ENCODE data around the gene SKI.

DNA sequence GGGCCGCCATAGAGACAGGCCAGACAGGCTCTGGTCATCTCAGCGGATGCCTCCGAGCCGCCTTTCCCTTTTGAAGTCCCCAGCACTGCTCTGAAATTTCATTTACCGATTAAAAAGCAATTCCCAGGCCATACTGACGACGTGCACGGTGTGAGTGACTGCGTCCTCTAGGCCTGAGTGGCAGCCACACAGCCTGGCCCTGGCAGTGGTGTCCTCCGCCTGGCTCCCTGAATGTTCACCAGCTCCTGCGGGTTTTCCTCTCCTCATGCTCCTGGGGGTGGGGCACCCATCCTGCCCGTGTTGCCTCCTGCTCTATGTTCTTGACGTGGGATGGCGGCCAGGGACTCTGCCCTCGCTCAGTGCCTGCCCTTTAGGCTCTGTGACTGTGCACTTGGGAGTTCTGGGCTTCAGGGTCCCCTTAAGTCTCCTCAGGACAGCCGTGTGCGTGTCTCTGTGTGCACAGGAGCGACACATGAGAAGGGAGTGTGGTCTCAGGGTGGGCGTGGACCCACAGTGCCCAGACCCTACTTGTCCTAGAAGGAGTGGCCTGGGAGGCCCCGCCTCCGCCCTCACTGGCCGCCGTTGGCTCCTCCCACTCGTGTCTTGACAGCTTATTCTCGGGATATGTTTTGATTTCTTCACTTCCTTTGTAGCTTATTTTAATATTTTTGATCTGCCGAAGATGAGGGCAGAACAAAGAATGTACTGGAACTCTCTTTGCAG lies 3.6 kb downstream of the SKI start:
- TF ChIP-seq, protein P1, sequence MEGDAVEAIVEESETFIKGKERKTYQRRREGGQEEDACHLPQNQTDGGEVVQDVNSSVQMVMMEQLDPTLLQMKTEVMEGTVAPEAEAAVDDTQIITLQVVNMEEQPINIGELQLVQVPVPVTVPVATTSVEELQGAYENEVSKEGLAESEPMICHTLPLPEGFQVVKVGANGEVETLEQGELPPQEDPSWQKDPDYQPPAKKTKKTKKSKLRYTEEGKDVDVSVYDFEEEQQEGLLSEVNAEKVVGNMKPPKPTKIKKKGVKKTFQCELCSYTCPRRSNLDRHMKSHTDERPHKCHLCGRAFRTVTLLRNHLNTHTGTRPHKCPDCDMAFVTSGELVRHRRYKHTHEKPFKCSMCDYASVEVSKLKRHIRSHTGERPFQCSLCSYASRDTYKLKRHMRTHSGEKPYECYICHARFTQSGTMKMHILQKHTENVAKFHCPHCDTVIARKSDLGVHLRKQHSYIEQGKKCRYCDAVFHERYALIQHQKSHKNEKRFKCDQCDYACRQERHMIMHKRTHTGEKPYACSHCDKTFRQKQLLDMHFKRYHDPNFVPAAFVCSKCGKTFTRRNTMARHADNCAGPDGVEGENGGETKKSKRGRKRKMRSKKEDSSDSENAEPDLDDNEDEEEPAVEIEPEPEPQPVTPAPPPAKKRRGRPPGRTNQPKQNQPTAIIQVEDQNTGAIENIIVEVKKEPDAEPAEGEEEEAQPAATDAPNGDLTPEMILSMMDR (IDR thresholded peaks at IDR 0.05) = no peak
- no peak for TF ChIP-seq POLR2A (IDR thresholded peaks at IDR 0.05)
- no peak for TF ChIP-seq EP300 (IDR thresholded peaks at IDR 0.05; ENCODE audit: low read depth)
- TF ChIP-seq POLR2AphosphoS5 (IDR thresholded peaks at IDR 0.05) = peak in 2 of 3 donors; percentile 31 to 32

Data from transverse colon (tissue), 4 donors.